ENCODE measurements around the gene PARD3B. TPM values are rescaled to one million over a fixed set of nuclear protein-coding genes. Genes with fewer than 3 reads are reported as not detected.

Gene PARD3B
- total RNA-seq, 4 donors from 2014 or later: 27.8 to 39.3 (median 33.7) TPM

DNA sequence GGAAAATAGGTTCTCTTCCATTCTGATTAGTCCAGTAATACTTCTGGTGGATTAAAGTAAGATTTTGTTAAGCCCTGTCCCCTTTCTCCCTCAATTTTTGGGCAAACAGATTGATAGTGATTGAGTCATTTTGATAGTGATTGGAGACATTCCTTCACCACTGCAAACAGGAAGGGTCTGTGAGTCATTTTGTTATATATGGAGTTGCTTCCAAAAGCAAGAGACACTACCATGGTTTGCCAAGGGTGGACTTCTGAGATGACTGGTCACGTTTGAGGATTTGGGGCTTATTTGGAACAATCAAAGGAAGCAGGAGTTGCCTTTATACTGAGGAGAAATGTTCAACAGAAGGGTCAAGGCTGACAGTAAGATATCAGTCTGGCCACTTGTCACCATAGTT is 249.9 kb downstream of the PARD3B start:
- DNase-seq (ENCODE audit: low spot score): no peak
- no peak for ATAC-seq (ENCODE audit: low FRiP score)
- TF ChIP-seq, protein P1, sequence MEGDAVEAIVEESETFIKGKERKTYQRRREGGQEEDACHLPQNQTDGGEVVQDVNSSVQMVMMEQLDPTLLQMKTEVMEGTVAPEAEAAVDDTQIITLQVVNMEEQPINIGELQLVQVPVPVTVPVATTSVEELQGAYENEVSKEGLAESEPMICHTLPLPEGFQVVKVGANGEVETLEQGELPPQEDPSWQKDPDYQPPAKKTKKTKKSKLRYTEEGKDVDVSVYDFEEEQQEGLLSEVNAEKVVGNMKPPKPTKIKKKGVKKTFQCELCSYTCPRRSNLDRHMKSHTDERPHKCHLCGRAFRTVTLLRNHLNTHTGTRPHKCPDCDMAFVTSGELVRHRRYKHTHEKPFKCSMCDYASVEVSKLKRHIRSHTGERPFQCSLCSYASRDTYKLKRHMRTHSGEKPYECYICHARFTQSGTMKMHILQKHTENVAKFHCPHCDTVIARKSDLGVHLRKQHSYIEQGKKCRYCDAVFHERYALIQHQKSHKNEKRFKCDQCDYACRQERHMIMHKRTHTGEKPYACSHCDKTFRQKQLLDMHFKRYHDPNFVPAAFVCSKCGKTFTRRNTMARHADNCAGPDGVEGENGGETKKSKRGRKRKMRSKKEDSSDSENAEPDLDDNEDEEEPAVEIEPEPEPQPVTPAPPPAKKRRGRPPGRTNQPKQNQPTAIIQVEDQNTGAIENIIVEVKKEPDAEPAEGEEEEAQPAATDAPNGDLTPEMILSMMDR (IDR thresholded peaks at IDR 0.05): no peak

DNA sequence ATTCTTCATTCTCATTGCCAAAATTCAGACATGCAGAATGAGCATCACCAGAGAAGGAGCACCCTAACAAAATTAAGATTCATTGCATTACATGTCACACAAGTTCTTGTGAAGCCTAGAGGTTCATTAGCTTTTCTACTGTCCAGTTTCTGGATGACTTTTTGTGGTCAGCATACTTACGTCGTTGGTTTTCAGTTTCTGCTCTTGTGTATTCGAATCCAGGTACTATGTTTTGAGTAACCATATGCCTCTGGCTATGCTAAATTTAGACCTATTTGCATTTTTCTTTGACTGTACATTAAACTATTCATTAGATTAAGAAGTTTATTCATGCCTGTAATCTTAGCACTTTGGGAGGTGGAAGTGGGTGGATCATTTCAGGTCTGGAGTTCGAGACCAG is 251.3 kb downstream of the PARD3B start:
- ATAC-seq (ENCODE audit: low FRiP score) (no peak), DNase-seq (ENCODE audit: low spot score) (no peak)
- TF ChIP-seq, protein P1 (IDR thresholded peaks at IDR 0.05): no peak

- TF ChIP-seq, protein P1 (IDR thresholded peaks at IDR 0.05): no peak
- no peak for DNase-seq (ENCODE audit: low spot score)
- no peak for ATAC-seq (ENCODE audit: low FRiP score)
Measured at GRCh38 chr2:204799791-204800190, 254.5 kb downstream of the PARD3B start.

- DNase-seq (ENCODE audit: low spot score) (no peak), ATAC-seq (ENCODE audit: low FRiP score) (no peak)
Measured at GRCh38 chr2:204808494-204808893, 263.2 kb downstream of the PARD3B start.

DNA sequence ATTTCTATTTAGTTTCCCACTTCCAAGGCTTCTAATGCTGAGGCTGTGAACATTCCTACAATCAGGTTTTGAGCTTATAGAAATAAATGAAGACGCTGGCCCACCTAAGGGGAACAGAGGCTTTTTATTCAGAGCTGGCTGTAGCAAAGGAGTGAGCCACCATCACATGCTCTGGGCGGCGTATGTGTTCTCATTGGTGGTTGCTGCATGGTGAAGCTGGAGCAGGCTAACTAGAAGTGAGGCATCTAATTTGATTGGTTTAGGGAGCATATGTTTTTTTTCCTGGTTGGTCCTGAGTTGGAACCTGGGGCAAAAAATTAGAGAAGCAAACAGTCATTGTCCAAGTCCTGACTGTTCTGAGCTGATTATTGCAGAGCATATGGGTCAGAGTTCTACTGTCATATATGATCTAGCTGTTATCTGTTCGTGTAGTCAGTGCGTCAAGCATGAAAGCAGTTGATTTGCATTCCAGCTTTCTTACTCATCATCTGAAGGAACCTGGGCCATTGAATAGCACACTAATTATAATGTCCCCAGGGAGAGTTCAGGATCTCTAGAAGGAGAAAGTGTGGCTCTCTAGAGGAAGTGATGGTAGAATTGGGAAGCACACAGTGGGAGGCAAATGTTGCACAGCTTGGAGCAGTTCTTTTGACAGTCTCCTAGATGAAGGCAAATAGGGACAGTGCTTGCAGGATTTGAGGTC is 279.6 kb downstream of the PARD3B start:
- ATAC-seq (ENCODE audit: low FRiP score): no peak
- TF ChIP-seq, protein P1 (IDR thresholded peaks at IDR 0.05): no peak

More at GRCh38 chr2:204808494-204808893, 263.2 kb downstream of the PARD3B start:
- TF ChIP-seq, protein P1 (IDR thresholded peaks at IDR 0.05): no peak

GRCh38 chr2:204825681-204826080 is 280.4 kb downstream of the PARD3B start:
- DNase-seq (ENCODE audit: low spot score): no peak
- ATAC-seq (ENCODE audit: low FRiP score): no peak
- TF ChIP-seq, protein P1 (IDR thresholded peaks at IDR 0.05): no peak

More for the DNA sequence above, 279.6 kb downstream of the PARD3B start:
- DNase-seq (ENCODE audit: low spot score): no peak

All from omental fat pad (tissue), 4 donors.